Fibroblast of lung (primary cell): ENCODE data around the gene ZNF511. TPM values are rescaled to one million over a fixed set of nuclear protein-coding genes. Genes with fewer than 3 reads are reported as not detected.
A peak's percentile ranks its signal among the peaks of the same experiment; 100 is the strongest.

ENCODE experiments used
- DNase-seq, 2 donors: peaks; one replicate each; pipeline versions ENCODE4 v3.0.0 to v3.0.0-alpha.2; 2010; ENCODE audit warnings: low read depth in 2 of 2
- H2AFZ ChIP-seq: 2 replicates; pipeline ENCODE4 v1.5.1; 2012; ENCODE audit warnings: low read length, control low read depth, inconsistent platforms
- H3K27ac ChIP-seq: 2 replicates; pipeline ENCODE4 v1.5.1; 2011; ENCODE audit warnings: low read length, control low read depth; ENCODE audit not compliant: insufficient read depth
- H3K27me3 ChIP-seq: 2 replicates; pipeline ENCODE4 v1.5.1; 2011; ENCODE audit warnings: mild to moderate bottlenecking, low read length; ENCODE audit not compliant: control insufficient read depth, insufficient read depth
- H3K36me3 ChIP-seq: 2 replicates; pipeline ENCODE4 v1.5.1; 2011; ENCODE audit warnings: low read length; ENCODE audit not compliant: control insufficient read depth, insufficient read depth
- H3K4me1 ChIP-seq: 2 replicates; pipeline ENCODE4 v1.5.1; 2011; ENCODE audit warnings: low read length; ENCODE audit not compliant: control insufficient read depth, insufficient read depth; ENCODE audit errors: extremely low read depth
- H3K4me2 ChIP-seq: 2 replicates; pipeline ENCODE4 v1.5.1; 2011; ENCODE audit warnings: low read length, control low read depth; ENCODE audit not compliant: insufficient read depth; ENCODE audit errors: extremely low read depth
- H3K4me3 ChIP-seq, 4 experiments: fragments of 200-600 bp in 1 of 4; sonication (generic) in 1 of 4; replicated peaks in 1 of 4; 2 replicates each; pipeline ENCODE4 v1.5.1; 2011 to 2016; ENCODE audit warnings: low read length in 4 of 4, low read depth in 3 of 4, mild to moderate bottlenecking in 3 of 4, control low read depth in 2 of 4, inconsistent platforms in 1 of 4, mixed read lengths in 1 of 4; ENCODE audit not compliant: insufficient read depth in 1 of 4; ENCODE audit errors: control extremely low read depth in 1 of 4
- H3K79me2 ChIP-seq: 2 replicates; pipeline ENCODE4 v1.5.1; 2012; ENCODE audit warnings: mild to moderate bottlenecking, low read length, inconsistent platforms; ENCODE audit not compliant: control insufficient read depth, insufficient read depth
- H3K9ac ChIP-seq: 2 replicates; pipeline ENCODE4 v1.5.1; 2011; ENCODE audit warnings: mild to moderate bottlenecking, low read length, control low read depth; ENCODE audit not compliant: insufficient read depth
- H3K9me3 ChIP-seq: 2 replicates; pipeline ENCODE4 v1.5.1; 2012; ENCODE audit warnings: low read depth, low read length; ENCODE audit not compliant: control insufficient read depth, insufficient read depth
- H4K20me1 ChIP-seq: 2 replicates; pipeline ENCODE4 v1.5.1; 2011; ENCODE audit warnings: low read length; ENCODE audit not compliant: control insufficient read depth, insufficient read depth; ENCODE audit errors: extremely low read depth
- EZH2 ChIP-seq: IDR thresholded peaks from 2 replicates; pipeline ENCODE4 v1.5.1; 2012; ENCODE audit warnings: low read length, control low read depth, mild to moderate bottlenecking; ENCODE audit errors: missing control alignments
- polyA plus RNA-seq, 2 donors: library from polyadenylated mRNA; depleted of rRNA in 1 of 2; stranded (reverse) in 1 of 2; unstranded in 1 of 2; fragments of >200 nt; gene quantifications; 2 replicates each; pipeline ENCODE4 v1.2.1, GENCODE V29; 2011 to 2012; ENCODE audit warnings: missing spikeins in 1 of 2
- total RNA-seq: library from RNA; depleted of rRNA; stranded (reverse); fragments of >200 nt; gene quantifications from 2 replicates; pipeline ENCODE4 v1.2.1, GENCODE V29; 2014
- TF ChIP-seq, protein P1 (sequence below), 2 donors: IDR thresholded peaks in 1 of 2; conservative IDR thresholded peaks in 1 of 2; 1 replicate in 1 of 2; 2 replicates in 1 of 2; pipeline ENCODE4 v1.5.1; 2011 to 2012; ENCODE audit warnings: low read length in 2 of 2, control low read depth in 1 of 2, inconsistent platforms in 1 of 2, low read depth in 1 of 2, mild to moderate bottlenecking in 1 of 2

The ZNF511 gene
- total and polyA plus RNA-seq, 2 donors (not counting 1 experiment from before 2014, with no cell fraction given): 18.5 to 27.7 TPM

DNA sequence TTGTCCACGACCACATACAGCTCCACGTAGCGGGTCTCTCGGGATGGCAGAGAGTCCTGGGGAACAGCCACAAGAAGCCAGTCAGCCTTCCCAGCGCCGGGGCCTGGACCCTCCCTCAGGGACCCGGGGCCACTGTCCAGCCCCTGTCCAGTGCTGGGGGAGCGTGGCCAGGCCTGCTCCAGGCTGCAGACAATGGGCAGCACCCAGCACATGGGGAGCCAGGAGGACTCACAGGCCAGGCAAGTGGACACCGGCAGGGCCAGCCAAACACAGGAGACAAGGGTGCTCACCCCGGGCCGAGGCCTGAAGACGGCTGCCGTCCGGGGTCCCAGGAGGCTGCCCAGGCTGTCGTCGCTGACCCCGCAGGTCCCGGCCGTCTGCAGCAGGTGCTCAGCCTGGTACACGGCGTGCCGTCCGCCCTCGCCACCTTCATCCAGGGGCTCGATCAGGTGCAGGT lies 35.7 kb upstream of the ZNF511 start:
- Histone ChIP-seq H3K79me2 (no peaks in the 10 kb centered on the region), H4K20me1 (no peaks in the 10 kb centered on the region), H3K36me3 (no peaks in the 10 kb centered on the region), H3K27ac (no peak overlapping the region), H2AFZ (no peak overlapping the region), H3K4me3 (no peak overlapping the region), H3K9me3 (no peaks in the 10 kb centered on the region), H3K27me3 (no peaks in the 10 kb centered on the region), H3K4me2 (no peak overlapping the region), H3K4me1 (peaks cover 3% of the 10 kb centered on the region), H3K9ac (no peak overlapping the region)
- DNase-seq: no peak
- TF ChIP-seq EZH2: no peak
- TF ChIP-seq, protein P1, sequence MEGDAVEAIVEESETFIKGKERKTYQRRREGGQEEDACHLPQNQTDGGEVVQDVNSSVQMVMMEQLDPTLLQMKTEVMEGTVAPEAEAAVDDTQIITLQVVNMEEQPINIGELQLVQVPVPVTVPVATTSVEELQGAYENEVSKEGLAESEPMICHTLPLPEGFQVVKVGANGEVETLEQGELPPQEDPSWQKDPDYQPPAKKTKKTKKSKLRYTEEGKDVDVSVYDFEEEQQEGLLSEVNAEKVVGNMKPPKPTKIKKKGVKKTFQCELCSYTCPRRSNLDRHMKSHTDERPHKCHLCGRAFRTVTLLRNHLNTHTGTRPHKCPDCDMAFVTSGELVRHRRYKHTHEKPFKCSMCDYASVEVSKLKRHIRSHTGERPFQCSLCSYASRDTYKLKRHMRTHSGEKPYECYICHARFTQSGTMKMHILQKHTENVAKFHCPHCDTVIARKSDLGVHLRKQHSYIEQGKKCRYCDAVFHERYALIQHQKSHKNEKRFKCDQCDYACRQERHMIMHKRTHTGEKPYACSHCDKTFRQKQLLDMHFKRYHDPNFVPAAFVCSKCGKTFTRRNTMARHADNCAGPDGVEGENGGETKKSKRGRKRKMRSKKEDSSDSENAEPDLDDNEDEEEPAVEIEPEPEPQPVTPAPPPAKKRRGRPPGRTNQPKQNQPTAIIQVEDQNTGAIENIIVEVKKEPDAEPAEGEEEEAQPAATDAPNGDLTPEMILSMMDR (conservative IDR thresholded peaks at IDR 0.05 in 1 of 2, IDR thresholded peaks at IDR 0.05 in 1 of 2; ENCODE audit: low read depth in 1 of 2, low read length in 2 of 2): no peak

DNA sequence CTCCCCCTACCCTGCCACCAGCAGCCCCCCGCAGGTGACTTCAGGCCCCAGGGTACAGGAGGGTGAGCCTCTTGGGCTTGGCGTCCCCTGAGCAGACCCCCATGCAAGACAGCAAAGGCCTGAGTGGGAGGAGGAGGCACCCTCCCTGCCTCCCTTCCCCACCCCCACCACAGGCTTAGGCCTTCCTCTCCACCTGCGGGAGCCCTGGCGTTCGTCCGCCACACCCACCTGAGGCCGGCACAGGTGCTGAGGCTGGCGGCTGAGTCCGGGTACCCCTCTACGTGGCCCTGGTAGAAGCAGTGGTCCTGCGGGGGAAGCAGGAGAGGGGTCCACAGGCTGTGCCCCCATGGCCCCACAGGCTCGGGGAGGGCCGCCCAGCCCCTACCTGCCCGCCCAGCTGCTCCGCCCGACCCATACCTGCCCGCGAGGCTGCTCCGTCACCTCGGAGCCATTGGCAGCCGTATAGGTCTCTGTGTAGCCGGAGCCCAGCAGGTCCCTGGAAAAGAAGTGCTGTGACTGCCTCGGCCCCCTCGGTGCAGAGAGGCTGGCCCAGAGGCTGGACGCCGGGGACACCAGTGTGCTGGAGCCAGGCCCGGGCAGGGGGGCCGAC lies 35.1 kb upstream of the ZNF511 start:
- no peak overlapping the region for H3K4me2 ChIP-seq
- TF ChIP-seq, protein P1 (conservative IDR thresholded peaks at IDR 0.05 in 1 of 2, IDR thresholded peaks at IDR 0.05 in 1 of 2; ENCODE audit: low read depth in 1 of 2, low read length in 2 of 2): no peak
- TF ChIP-seq EZH2: no peak
- no peak overlapping the region for H3K9ac ChIP-seq
- H3K9me3 ChIP-seq: no peaks in the 10 kb centered on the region
- H3K79me2 ChIP-seq: no peaks in the 10 kb centered on the region
- H3K4me3 ChIP-seq: no peak overlapping the region
- no peaks in the 10 kb centered on the region for H4K20me1 ChIP-seq
- no peak overlapping the region for H2AFZ ChIP-seq
- H3K27ac ChIP-seq: no peak overlapping the region
- no peaks in the 10 kb centered on the region for H3K27me3 ChIP-seq
- peaks cover 6% of the 10 kb centered on the region for H3K4me1 ChIP-seq
- no peak for DNase-seq
- H3K36me3 ChIP-seq: no peaks in the 10 kb centered on the region

DNA sequence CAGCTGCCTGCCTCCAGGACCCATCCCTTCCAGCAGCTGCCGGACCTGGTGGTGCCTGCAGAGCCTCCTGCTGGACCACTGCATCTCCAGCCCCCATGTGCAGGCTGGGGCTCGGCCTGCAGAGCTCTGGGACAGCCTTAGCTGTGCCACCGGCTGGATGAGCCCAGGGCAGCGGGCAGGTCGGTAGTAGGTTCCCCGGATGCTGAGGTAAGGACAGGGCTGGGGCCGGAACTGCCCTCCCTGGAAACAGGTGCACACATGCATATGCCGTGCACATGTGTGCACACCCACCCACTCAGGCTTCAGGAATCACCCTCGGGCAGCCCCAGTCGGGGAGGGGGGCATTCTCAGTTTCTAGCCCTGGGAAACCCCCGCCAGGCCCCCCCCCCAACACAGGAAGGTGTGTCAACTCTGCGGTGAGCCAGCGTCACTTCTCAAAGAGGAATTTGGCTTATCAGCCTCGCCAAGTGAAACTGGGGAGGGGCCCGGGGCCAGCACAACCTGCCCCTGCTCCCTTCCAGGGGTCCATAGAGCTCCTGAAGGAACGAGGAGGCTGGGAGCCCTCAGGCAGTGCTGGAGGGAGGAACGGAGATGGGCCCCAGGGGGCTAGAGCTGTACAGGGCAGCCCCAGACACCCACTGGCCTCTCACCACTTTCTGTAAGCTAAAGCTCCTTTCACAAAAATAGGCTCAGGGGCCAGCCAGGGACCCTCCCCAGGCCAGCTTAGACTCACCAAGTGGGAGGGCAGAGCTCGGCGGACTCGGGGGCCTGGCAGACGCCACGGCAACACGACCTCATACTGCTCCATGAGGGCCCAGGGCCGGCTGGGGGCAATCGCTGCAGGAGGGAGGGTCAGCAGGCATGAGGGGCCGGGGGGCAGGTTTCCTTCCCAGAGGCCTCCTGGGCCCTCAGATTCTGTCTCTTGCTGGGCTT lies 33.7 kb upstream of the ZNF511 start:
- Histone ChIP-seq H3K79me2 (no peaks in the 10 kb centered on the region), H3K27ac (no peak overlapping the region), H3K9ac (no peak overlapping the region), H4K20me1 (no peaks in the 10 kb centered on the region), H3K4me1 (peaks cover 6% of the 10 kb centered on the region), H2AFZ (no peak overlapping the region), H3K9me3 (no peaks in the 10 kb centered on the region), H3K4me3 (no peak overlapping the region), H3K27me3 (no peaks in the 10 kb centered on the region), H3K36me3 (peaks cover 6% of the 10 kb centered on the region), H3K4me2 (no peak overlapping the region)
- TF ChIP-seq, protein P1 (conservative IDR thresholded peaks at IDR 0.05 in 1 of 2, IDR thresholded peaks at IDR 0.05 in 1 of 2; ENCODE audit: low read depth in 1 of 2, low read length in 2 of 2): no peak
- TF ChIP-seq EZH2: no peak
- peak in 1 of 2 donors; percentile 16 for DNase-seq
